ENCODE measurements around the gene R3HDM4.

Gene R3HDM4

GRCh38 chr19:950352-951066, 37.5 kb upstream of the R3HDM4 start:
- no peak for TF ChIP-seq CTCF (IDR thresholded peaks at IDR 0.05)

GRCh38 chr19:948842-949496, 36.0 kb upstream of the R3HDM4 start:
- TF ChIP-seq CTCF (IDR thresholded peaks at IDR 0.05): no peak

GRCh38 chr19:947707-948539, 34.9 kb upstream of the R3HDM4 start:
- TF ChIP-seq CTCF (IDR thresholded peaks at IDR 0.05): no peak

- TF ChIP-seq CTCF (IDR thresholded peaks at IDR 0.05): no peak
Measured at GRCh38 chr19:947090-947706, 34.2 kb upstream of the R3HDM4 start.

- TF ChIP-seq CTCF (IDR thresholded peaks at IDR 0.05): no peak
Measured at GRCh38 chr19:945401-946252, 32.6 kb upstream of the R3HDM4 start.

- no peak for TF ChIP-seq CTCF (IDR thresholded peaks at IDR 0.05)
Measured at GRCh38 chr19:944663-945241, 31.7 kb upstream of the R3HDM4 start.
